Stimulated activated CD8-positive, alpha-beta memory T cell treated with anti-CD3 and anti-CD28 coated beads, Interleukin-2, amount 100 ng/mL, for 48 hours (primary cell): Measurements from ENCODE around the gene APMAP.
A peak's percentile ranks its signal among the peaks of the same experiment; 100 is the strongest.
"Not testable (repeated sequence)": the region's sequence is repeated elsewhere in the genome, so short reads cannot be mapped to it uniquely, and the experiment has no call there.

ENCODE experiments used
- DNase-seq, 2 donors: peaks; one replicate each; pipeline ENCODE4 v3.0.0-alpha.2; 2020; ENCODE audit warnings: low read depth in 2 of 2

APMAP gene

DNA sequence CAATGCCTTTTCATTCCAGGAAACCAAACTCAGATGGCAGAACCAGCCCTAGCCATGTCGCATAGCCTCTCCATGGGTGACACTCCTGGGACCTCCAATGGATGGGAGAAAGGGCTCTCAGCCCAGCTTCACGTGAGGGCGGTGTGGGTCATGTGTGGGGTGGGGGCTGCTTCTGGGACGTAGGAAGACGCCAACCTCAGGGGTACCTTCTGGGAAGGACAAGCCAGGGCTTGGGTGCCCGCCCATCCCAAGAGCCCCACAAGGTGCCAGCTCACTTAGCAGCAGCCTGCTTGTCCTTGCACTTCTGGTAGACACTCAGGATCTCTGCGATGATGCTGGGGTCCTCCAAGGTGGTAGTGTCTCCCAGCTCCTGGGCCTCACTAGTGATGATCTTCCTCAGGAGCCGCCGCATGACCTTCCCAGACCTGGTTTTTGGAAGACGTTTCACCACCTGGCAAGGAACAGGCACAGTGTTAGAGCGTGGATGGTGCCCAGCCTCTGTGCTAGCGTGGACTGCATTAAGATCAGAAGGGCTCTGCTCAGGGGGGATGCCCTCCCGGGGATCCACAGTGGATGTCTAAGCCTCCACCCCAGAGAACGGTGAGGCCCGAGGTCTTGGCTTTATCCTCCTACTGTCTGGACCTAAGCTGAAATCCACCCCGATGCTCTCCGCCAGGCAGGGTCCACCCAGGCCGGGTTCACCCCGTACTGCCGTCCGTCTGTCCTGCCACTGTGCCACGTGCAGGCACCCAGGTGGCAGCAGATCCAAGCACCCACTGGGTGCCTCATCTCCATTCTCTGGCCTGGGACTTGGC is 15.1 kb upstream of the APMAP start:
- DNase-seq = no peak

- no peak for DNase-seq
Measured at GRCh38 chr20:25006431-25007167, 14.0 kb upstream of the APMAP start.

- DNase-seq = no peak
Measured at GRCh38 chr20:25005661-25006060, 13.1 kb upstream of the APMAP start.

DNA sequence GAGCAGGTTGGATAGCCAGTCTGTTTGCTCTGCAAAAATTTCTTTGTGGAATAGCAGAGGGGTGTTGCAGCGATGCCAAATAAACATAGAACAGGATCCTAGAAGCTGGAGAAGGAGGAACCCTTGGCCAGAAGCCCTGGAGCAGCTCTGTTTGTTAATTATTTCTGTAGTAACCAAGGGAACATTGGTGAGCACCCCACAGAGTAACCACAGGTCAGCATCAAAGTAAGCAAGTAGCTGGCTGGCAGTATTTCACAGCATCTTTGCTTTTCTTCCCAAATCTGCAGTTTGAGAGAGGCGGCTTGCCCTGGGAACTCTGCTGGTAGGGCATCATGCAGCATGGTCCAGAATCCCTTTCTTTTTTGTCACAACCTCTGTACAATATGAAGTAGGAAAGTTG is 12.7 kb upstream of the APMAP start:
- DNase-seq = no peak

DNA sequence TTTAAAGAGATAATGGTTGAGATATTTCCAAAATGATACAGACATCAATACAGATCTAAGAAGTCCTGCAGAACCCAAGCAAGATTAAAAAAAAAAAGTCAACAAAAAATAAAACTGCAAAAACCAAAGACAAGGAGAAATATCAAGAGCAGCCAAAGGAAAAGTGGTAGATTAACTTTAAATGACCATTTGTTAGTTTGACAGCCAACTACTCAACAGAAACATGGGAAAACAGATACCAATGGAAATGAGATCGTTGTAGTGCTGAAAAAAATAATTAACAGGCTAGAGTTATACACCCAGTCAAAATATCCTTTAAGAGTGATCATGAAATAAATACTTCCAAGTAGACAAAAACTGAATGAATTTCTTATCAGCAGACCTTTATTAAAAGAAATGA is 10.5 kb upstream of the APMAP start:
- no peak for DNase-seq

DNA sequence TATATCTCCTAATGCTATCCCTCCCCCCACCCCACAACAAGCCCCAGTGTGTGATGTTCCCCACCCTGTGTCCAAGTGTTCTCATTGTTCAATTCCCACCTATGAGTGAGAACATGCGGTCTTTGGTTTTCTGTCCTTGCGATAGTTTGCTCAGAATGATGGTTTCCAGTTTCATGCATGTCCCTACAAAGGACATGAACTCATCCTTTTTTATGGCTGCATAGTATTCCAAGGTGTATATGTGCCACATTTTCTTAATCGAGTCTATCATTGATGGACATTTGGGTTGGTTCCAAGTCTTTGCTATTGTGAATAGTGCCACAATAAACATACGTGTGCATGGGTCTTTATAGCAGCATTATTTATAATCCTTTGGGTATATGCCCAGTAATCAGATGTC is 8.8 kb upstream of the APMAP start:
- DNase-seq = not testable (repeated sequence)

DNA sequence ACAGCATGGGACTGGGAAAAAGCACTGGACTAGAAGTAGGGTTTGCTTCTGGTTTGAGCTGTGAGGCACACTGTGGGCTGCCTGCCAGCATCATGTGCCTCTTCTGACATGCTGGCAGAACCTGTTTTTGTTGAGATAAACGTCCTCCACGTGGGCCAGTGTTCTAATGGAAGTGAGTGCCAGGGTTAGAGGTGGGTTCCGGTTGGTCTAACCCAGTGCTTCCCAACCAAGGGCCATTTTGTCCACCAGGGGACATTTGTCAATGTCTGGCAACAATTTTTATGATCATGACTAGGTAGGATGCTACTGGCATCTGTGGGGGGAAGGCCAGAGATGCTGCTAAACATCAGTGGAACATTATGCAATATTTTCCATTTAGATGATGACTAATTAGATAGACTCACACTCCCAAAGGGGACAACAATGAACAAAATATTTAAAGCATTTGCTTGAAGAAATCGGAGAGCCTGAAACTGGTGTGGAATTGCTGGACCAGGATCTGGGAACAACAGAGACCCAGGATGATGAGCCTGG is 7.8 kb upstream of the APMAP start:
- no peak for DNase-seq

DNA sequence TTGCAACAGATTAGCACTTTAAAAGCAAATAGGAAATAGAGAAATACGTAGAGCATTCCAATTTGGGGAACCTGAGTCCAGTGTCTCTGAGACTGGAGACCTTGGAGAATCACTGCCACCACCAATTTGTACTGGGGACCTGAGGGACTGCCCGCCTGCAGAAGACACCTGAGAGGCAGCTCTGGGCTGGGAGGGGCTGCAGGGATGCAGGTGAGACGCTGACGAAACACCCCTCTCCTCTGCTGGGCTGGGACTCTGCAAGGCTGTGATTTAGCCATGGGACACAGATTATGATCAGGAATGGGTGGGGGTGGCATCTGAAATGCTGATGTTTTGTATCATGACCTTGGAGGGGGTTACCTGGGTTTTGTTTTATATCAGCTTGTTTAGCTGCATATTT is 7.0 kb upstream of the APMAP start:
- no peak for DNase-seq

- no peak for DNase-seq
Measured at GRCh38 chr20:24998631-24999445, 6.3 kb upstream of the APMAP start.

GRCh38 chr20:24998121-24998520 is 5.6 kb upstream of the APMAP start:
- DNase-seq = no peak

GRCh38 chr20:24996449-24997377 is 4.2 kb upstream of the APMAP start:
- no peak for DNase-seq

DNA sequence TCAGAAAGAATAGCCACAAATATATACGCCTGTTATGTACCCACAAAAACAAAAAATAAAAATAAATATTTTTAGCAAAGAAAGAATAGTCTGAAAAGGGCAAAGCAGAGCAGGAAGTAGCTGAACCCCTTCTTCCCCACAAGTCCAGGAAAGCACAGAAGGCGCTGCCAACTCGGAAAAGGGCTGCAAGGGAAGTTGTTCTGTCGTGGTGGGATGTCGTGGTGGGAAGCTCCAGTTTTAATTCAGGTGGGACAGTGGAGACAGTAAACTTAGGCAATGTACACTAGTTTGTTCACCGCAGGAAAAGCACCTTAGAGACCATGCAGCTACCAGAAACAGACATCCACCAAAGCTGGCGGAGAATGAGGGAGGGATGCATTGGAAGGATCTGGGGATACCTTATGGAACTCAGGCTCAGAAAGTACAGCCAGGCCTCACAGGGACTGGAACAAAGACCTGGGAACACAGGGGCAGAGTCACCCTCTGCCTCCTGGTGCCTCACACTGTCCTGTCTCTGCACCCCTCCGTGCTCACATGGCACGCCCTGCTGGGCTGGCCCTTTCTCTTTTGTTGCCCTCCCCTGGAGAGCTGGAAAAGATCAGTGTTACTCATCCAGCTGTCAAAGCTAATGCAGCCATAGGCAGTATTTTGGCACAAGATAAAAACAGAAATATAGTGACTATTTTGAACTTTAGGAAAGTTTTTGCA is 3.3 kb upstream of the APMAP start:
- no peak for DNase-seq

- peak; percentile 53 to 67 for DNase-seq
Measured at GRCh38 chr20:24994470-24995368, 2.2 kb upstream of the APMAP start.

GRCh38 chr20:24994186-24994465 is 1.6 kb upstream of the APMAP start:
- DNase-seq = no peak

- no peak for DNase-seq
Measured at GRCh38 chr20:24993337-24994185, 1.0 kb upstream of the APMAP start.

GRCh38 chr20:24991897-24992486 is 559 bp downstream of the APMAP start:
- peak in 1 of 2 donors; percentile 7 for DNase-seq

DNA sequence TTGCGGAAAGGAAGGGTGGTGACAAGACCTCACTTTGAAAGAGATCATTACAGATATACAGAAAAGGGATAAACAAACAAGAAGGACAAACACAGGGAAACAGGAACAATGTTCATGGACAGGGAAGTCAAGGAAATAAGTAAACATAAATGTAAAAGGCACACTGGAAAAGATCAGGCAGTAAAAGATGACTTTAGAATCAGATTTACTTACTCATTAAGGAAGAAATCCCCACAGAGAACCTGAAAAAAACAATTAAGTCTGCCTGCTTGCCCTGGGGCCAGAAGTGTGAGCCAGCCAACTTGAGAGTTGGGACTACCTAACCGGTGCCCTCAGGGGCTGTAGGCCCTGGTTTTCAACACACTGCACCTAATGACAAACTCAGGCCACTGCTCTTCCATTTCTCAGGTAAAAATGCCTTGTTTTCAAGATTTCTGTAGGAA is 1.7 kb downstream of the APMAP start:
- no peak for DNase-seq

DNA sequence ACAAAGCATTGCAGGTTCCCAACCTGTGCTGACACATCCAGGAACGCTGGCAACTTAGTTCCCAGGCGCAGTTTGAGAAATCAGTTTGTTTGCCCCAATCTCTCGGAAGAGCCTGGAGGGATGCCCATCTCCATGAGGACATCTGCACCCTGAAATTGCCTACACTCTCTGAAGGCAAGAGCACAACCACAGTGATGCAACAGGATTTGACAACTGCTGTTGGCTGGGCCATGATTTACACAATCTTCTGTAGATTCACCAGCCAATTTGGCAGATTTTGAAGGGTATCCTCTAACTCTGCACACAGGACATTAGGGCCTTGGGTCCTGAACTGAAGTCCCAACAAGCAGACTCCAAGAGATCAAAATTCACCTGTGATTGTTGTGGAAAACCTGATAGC is 3.4 kb downstream of the APMAP start:
- DNase-seq = no peak
